Loucy (cell line): ENCODE results near the gene CHD6.

Experiments
- H2AFZ ChIP-seq: fragments of 200-600 bp; sonication (generic); 2 replicates; pipeline ENCODE4 v1.6.0; 2016; ENCODE audit warnings: antibody characterized with exemption, mild to moderate bottlenecking, low read length, moderate library complexity
- H3F3A ChIP-seq: fragments of 200-600 bp; 2 replicates; pipeline ENCODE4 v1.6.0; 2016; ENCODE audit warnings: antibody characterized with exemption, low read depth, mild to moderate bottlenecking
- H3K27me3 ChIP-seq: fragments of 200-600 bp; sonication (generic); 2 replicates; pipeline ENCODE4 v1.6.1; 2014; ENCODE audit warnings: low read length, mild to moderate bottlenecking; ENCODE audit not compliant: insufficient read depth, poor library complexity, severe bottlenecking
- H3K36me3 ChIP-seq: fragments of 200-600 bp; sonication (generic); 2 replicates; pipeline ENCODE4 v1.6.1; 2016; ENCODE audit warnings: low read length; ENCODE audit not compliant: insufficient read depth
- H3K4me1 ChIP-seq: fragments of 200-600 bp; sonication (generic); 2 replicates; pipeline ENCODE4 v1.5.1; 2014; ENCODE audit warnings: low read length, mild to moderate bottlenecking; ENCODE audit not compliant: insufficient read depth, poor library complexity, severe bottlenecking
- H3K4me2 ChIP-seq: fragments of 200-600 bp; sonication (generic); 2 replicates; pipeline ENCODE4 v1.6.0; 2014; ENCODE audit warnings: antibody characterized with exemption, low read length, low read depth, mild to moderate bottlenecking; ENCODE audit not compliant: poor library complexity, severe bottlenecking
- H3K4me3 ChIP-seq: fragments of 200-600 bp; sonication (generic); 2 replicates; pipeline ENCODE4 v1.5.1; 2014; ENCODE audit warnings: low read length, mild to moderate bottlenecking, mixed read lengths; ENCODE audit not compliant: poor library complexity, severe bottlenecking
- H3K79me2 ChIP-seq: fragments of 200-600 bp; sonication (generic); 2 replicates; pipeline ENCODE4 v1.6.1; 2014; ENCODE audit warnings: low read length; ENCODE audit not compliant: insufficient read depth
- H3K9ac ChIP-seq: fragments of 200-600 bp; sonication (generic); 2 replicates; pipeline ENCODE4 v1.6.0; 2014; ENCODE audit warnings: mild to moderate bottlenecking, low read depth, low read length, moderate library complexity; ENCODE audit not compliant: poor library complexity, severe bottlenecking
- H3K9me2 ChIP-seq: fragments of 200-600 bp; sonication (generic); replicated peaks from 2 replicates; pipeline ENCODE4 v1.6.1; 2016; ENCODE audit warnings: low read depth, low read length, mixed read lengths
- H3K9me3 ChIP-seq: fragments of 200-600 bp; sonication (generic); 2 replicates; pipeline ENCODE4 v1.6.1; 2014; ENCODE audit warnings: mild to moderate bottlenecking, antibody characterized with exemption, low read length, low read depth; ENCODE audit not compliant: insufficient read depth
- H4K20me1 ChIP-seq: fragments of 200-600 bp; sonication (generic); 2 replicates; pipeline ENCODE4 v1.6.0; 2014; ENCODE audit warnings: antibody characterized with exemption, low read length, mild to moderate bottlenecking; ENCODE audit not compliant: insufficient read depth, poor library complexity, severe bottlenecking
- CTCF ChIP-seq: fragments of 200-600 bp; sonication (generic); conservative IDR thresholded peaks from 2 replicates; pipeline ENCODE4 v1.5.1; 2014; ENCODE audit warnings: mild to moderate bottlenecking, antibody characterized with exemption, low read length
- EZH2phosphoT487 ChIP-seq: fragments of 200-600 bp; IDR thresholded peaks from 2 replicates; pipeline ENCODE4 v1.6.1; 2018; ENCODE audit warnings: antibody characterized with exemption, mild to moderate bottlenecking, moderate library complexity, borderline replicate concordance

The CHD6 gene

GRCh38 chr20:41367393-41367695 is 250.8 kb downstream of the CHD6 start:
- H2AFZ ChIP-seq, result no peak overlapping the region
- no peak overlapping the region for H3K9ac ChIP-seq
- no peaks in the 10 kb centered on the region for H4K20me1 ChIP-seq
- no peaks in the 10 kb centered on the region for H3F3A ChIP-seq
- H3K79me2 ChIP-seq, result no peaks in the 10 kb centered on the region
- H3K27me3 ChIP-seq, result no peaks in the 10 kb centered on the region
- no peaks in the 10 kb centered on the region for H3K9me3 ChIP-seq
- TF ChIP-seq EZH2phosphoT487 (no peak), CTCF (no peak)
- no peaks in the 10 kb centered on the region for H3K4me1 ChIP-seq
- no peak overlapping the region for H3K4me3 ChIP-seq
- H3K9me2 ChIP-seq, result no peaks in the 10 kb centered on the region
- no peak overlapping the region for H3K4me2 ChIP-seq
- H3K36me3 ChIP-seq, result no peaks in the 10 kb centered on the region

- no peaks in the 10 kb centered on the region for H3K9me2 ChIP-seq
- no peaks in the 10 kb centered on the region for H3K36me3 ChIP-seq
- no peaks in the 10 kb centered on the region for H4K20me1 ChIP-seq
- H3K79me2 ChIP-seq, result no peaks in the 10 kb centered on the region
- no peak within 1 kb of the TSS for H3K9ac ChIP-seq
- no peak within 1 kb of the TSS for H3K4me3 ChIP-seq
- no peaks in the 10 kb centered on the region for H3K4me1 ChIP-seq
- H3K27me3 ChIP-seq, result no peaks in the 10 kb centered on the region
- no peaks in the 10 kb centered on the region for H3F3A ChIP-seq
- no peaks in the 10 kb centered on the region for H3K9me3 ChIP-seq
- H3K4me2 ChIP-seq, result no peak within 1 kb of the TSS
- H2AFZ ChIP-seq, result no peak within 1 kb of the TSS
- TF ChIP-seq EZH2phosphoT487 (no peak), CTCF (no peak)
Observed at GRCh38 chr20:41366546-41367392, 251.4 kb downstream of the CHD6 start, which contains the start of gene EMILIN3. EMILIN3 (minus strand) TSS chr20:41366818; CDS start chr20:41366634, 184 bp downstream.

GRCh38 chr20:41365777-41366545 is 252.2 kb downstream of the CHD6 start:
- Histone ChIP-seq H3K36me3 (no peaks in the 10 kb centered on the region), H3K9me3 (no peaks in the 10 kb centered on the region), H3K4me1 (no peaks in the 10 kb centered on the region), H3K9me2 (no peaks in the 10 kb centered on the region), H3F3A (no peaks in the 10 kb centered on the region), H3K4me3 (no peak overlapping the region), H2AFZ (no peak overlapping the region), H3K9ac (no peak overlapping the region), H4K20me1 (no peaks in the 10 kb centered on the region), H3K27me3 (no peaks in the 10 kb centered on the region), H3K79me2 (no peaks in the 10 kb centered on the region), H3K4me2 (no peak overlapping the region)
- TF ChIP-seq EZH2phosphoT487 (no peak), CTCF (no peak)
